Duodenal mucosa (tissue), 2 donors: ENCODE results near the gene FAM131C.
A peak's percentile ranks its signal among the peaks of the same experiment; 100 is the strongest.
"Not testable (repeated sequence)": the region's sequence is repeated elsewhere in the genome, so short reads cannot be mapped to it uniquely, and the experiment has no call there.

Source experiments
- H3K27ac ChIP-seq: one replicate; pipeline ENCODE4 v1.7.0; 2013; ENCODE audit warnings: low read depth, low read length
- H3K27me3 ChIP-seq, 2 donors: one replicate each; pipeline ENCODE4 v1.7.0; 2013; ENCODE audit warnings: low read length in 2 of 2, control low read depth in 1 of 2; ENCODE audit not compliant: insufficient read depth in 2 of 2, control insufficient read depth in 1 of 2
- H3K36me3 ChIP-seq, 2 donors: one replicate each; pipeline ENCODE4 v1.7.0; 2013; ENCODE audit warnings: low read length in 2 of 2, control low read depth in 1 of 2; ENCODE audit not compliant: insufficient read depth in 2 of 2, control insufficient read depth in 1 of 2
- H3K4me1 ChIP-seq, 2 donors: one replicate each; pipeline ENCODE4 v1.7.0; 2013; ENCODE audit warnings: low read length in 2 of 2, control low read depth in 1 of 2; ENCODE audit not compliant: insufficient read depth in 2 of 2, control insufficient read depth in 1 of 2
- H3K4me3 ChIP-seq, 2 donors: one replicate each; pipeline ENCODE4 v1.7.0; 2013; ENCODE audit warnings: low read length in 2 of 2, low read depth in 1 of 2
- H3K9ac ChIP-seq, 2 donors: one replicate each; pipeline ENCODE4 v1.7.0; 2013; ENCODE audit warnings: low read length in 2 of 2, low read depth in 1 of 2
- H3K9me3 ChIP-seq, 2 donors: one replicate each; pipeline ENCODE4 v1.7.0; 2013; ENCODE audit warnings: low read length in 2 of 2, control low read depth in 1 of 2; ENCODE audit not compliant: control insufficient read depth in 1 of 2

The FAM131C gene

DNA sequence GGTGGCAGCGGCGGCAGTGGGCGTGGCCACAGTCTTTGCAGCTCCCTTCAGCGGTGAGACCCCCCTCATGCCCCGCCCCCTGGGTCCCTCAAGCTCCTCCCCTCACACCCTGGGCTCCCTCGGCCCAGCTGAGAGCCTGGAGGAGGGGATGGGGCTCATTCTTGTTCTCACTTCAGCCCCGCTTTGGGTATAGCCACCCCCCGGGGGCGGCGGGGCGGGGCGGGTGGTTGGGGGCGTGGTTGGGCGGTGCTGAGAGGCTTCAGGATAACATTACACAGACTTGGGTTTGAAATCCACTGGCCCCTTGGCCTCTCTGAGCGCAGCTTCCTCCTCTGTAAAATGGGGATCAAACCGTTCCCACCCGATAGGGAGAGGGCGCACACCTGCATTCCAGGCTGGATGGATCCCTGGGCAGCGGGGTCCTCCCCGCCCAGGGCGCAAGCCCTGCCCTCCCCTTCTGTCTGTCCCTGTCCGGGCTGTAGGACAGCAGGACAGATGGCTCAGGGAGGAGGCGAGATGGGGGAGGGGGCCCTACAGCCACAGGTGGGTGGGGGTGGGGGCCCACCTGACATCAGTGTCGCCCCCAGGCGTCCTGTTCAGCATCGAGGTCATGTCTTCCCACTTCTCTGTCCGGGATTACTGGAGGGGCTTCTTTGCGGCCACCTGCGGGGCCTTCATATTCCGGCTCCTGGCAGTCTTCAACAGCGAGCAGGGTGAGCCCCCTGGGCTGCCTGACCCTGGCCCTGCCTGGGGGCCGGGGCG is 46.5 kb downstream of the FAM131C start:
- peaks cover 3 to 9% of the 10 kb centered on the region in 2 donors for H3K27me3 ChIP-seq
- H3K4me3 ChIP-seq: no peak overlapping the region
- no peaks in the 10 kb centered on the region for H3K4me1 ChIP-seq
- H3K36me3 ChIP-seq: no peaks in the 10 kb centered on the region
- no peak overlapping the region for H3K9ac ChIP-seq
- no peak overlapping the region for H3K27ac ChIP-seq
- no peaks in the 10 kb centered on the region for H3K9me3 ChIP-seq

DNA sequence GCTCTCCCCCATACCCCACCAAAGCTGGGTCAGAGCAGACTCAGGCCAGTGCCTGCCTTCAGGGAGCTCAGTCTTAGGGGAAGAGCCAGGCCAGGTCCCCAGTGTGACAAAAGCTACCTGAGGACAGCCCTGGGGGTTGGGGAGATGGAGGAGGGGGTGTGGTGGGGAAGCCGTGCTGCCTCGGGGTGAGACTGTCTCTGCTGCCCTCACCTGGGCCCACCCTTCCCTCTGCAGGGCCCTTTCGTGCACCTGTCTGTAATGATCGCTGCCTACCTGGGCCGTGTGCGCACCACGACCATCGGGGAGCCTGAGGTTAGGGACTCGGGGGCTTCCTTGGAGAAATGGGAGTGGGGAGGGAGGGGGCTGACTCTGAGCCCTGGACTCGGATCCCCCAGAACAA is 47.1 kb downstream of the FAM131C start:
- H3K4me1 ChIP-seq, H3K9ac ChIP-seq, H3K27ac ChIP-seq, H3K36me3 ChIP-seq, H3K4me3 ChIP-seq, H3K27me3 ChIP-seq, H3K9me3 ChIP-seq: not testable (repeated sequence)

DNA sequence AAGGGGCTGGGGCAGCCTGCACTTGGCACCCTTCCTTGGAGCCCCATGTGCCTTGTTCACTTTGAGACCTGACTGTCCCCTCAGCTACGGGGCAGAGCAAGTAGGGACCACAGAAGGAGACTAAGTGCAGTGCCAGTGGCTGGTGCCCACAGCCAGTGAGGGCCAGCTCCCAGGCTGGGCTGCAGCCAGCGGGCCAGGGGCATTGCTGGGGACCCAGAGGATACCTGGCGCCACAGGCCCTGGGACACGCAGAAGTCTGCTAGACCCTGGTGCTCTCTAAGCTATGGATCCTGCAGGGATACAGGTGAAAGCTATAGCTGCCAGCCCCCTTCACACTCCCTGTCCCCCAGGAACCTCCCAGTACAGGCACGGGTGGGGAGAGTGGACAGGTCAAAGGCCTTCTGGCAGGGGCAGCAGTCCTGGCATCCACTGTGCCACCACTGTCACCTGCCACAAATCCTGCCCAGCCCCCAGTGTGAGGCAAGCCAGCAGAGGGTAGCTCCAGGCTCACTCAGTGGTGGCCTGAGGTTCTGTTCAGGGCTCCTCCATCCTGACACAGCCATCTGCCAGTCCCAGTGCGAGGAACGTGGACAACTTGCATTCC is 50.3 kb downstream of the FAM131C start:
- Histone ChIP-seq H3K9me3 (no peaks in the 10 kb centered on the region), H3K4me1 (peaks cover 0 to 2% of the 10 kb centered on the region in 2 donors), H3K9ac (no peak overlapping the region), H3K27me3 (peaks cover 3 to 4% of the 10 kb centered on the region in 2 donors), H3K27ac (no peak overlapping the region), H3K4me3 (no peak overlapping the region), H3K36me3 (no peaks in the 10 kb centered on the region)

DNA sequence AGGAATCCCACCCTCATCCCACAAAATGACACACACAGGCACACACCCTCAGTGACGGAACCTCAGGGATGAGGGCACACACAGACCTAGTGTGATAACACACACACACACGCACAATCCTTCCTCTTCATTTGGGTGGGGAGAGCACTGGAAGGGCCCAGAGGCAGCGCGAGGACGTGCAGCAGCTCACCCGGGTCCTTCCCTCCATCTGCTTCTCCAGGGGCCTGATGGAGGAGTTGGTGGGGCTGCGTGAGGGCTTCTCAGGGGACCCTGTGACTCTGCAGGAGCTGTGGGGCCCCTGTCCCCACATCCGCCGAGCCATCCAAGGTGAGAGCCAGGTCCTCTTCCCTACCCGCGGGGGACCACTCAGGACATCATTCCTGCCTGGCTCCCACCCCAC is 51.1 kb downstream of the FAM131C start:
- Histone ChIP-seq H3K27me3 (peaks cover 0 to 3% of the 10 kb centered on the region in 2 donors), H3K27ac (no peak overlapping the region), H3K36me3 (no peaks in the 10 kb centered on the region), H3K4me1 (peaks cover 0 to 6% of the 10 kb centered on the region in 2 donors), H3K4me3 (no peak overlapping the region), H3K9ac (no peak overlapping the region), H3K9me3 (no peaks in the 10 kb centered on the region)

DNA sequence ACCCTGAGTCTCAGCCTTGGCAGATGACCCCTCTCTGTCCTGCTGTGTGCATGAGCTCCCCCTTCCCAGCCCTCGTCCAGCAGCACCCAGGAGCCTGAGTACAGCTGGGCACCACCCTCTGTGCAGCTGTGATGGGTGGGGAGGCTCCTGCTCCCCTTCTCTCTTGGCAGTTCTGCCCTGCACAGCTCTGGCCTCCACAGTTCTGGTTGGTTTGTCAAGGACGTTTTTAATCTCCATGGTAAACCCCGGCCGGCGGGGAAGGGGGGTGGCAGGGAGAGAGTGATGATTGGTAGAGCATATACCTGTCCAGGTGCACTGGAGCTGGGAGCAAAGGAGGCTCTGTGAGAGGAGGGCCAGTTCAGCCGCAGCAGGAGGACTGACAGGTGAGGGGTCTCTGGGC is 51.8 kb downstream of the FAM131C start, which contains the start of gene CLCNKA:
Gene CLCNKA, plus strand, starts transcription at position 356 of the 400 bp plus-strand sequence. CDS start 584 bp downstream, outside the sequence.
- no peaks in the 10 kb centered on the region for H3K27me3 ChIP-seq
- no peaks in the 10 kb centered on the region for H3K36me3 ChIP-seq
- H3K4me3 ChIP-seq: no peak within 1 kb of the TSS
- H3K9me3 ChIP-seq: no peaks in the 10 kb centered on the region
- no peak within 1 kb of the TSS for H3K9ac ChIP-seq
- peaks cover 0 to 6% of the 10 kb centered on the region in 2 donors for H3K4me1 ChIP-seq
- peak within 1 kb of the TSS; percentile 18 for H3K27ac ChIP-seq

DNA sequence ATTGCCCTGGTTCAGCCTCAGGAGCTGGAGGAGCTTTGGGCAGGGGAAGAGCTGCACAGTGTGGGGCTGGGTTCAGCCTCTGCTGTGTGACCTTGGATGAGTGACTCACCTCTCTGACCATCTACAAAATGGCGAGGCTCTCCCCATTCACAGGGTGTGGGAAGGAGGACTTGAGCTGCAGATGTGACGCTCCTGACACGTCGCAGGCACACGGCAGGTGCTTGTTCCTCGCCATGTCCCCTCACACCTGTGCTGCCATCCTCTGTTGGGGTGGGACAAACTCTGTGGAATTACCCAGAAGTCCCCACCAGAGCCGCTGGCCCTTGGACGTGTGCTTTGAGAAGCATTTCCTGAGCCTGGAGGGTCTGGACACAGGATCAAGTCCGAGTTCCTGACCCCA is 52.6 kb downstream of the FAM131C start:
- H3K27ac ChIP-seq: peak overlapping the region; percentile 10
- H3K9ac ChIP-seq: not testable (repeated sequence)

DNA sequence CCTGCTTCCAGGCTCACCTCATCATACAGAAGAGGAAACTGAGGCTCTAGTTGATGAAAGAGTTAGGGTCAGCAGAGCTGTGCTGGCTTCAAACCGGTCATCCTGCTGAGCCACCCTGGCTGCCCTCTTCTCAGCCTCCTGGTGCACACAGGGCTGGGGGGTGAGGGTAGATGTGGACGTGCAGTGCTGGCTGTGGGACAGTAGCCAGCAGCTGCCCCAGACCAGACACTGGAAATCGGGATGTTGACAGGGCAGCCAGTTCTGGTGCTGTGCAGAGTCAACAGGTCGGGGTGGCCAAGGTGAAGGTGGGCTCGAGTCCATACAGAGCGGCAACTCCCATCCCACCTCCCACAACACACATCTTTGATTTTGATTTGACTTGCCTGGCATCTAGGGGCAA is 53.1 kb downstream of the FAM131C start:
- Histone ChIP-seq H3K4me1 (peaks cover 0 to 6% of the 10 kb centered on the region in 2 donors), H3K9me3 (no peaks in the 10 kb centered on the region), H3K36me3 (no peaks in the 10 kb centered on the region), H3K27me3 (no peaks in the 10 kb centered on the region), H3K27ac (no peak overlapping the region), H3K9ac (no peak overlapping the region), H3K4me3 (no peak overlapping the region)

More for the DNA sequence above, 52.6 kb downstream of the FAM131C start:
- not testable (repeated sequence) for H3K4me1 ChIP-seq, H3K4me3 ChIP-seq, H3K9me3 ChIP-seq, H3K36me3 ChIP-seq, H3K27me3 ChIP-seq

DNA sequence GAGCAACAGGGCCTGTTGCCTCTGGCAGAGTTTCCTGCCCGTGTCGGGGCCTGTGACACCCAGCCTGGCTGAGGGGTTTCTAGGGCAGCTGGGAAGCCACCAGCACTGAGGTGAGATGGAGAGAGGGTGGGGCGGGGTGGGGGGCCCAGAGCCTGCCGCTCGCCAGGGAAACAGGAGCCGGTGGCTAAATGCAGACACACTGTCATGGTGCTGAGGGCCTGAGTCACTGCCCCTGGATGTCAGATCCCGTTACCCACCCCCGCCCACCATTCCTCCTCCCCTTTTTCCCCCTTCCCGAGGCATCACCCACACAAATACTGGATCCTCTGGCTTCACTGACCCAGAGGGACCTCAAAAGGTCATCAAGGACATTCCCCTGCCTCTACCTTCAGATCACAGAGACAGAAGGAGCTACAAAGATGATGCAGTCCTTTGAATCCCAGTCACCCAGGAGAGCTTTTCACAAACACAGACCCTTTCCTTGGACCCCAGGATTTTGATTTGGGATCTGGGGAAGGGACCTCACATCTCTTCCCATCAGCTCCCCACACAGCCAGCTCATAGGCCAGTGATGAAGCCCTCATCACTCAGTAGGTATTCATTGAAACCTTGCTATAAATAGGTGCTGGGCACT is 53.7 kb downstream of the FAM131C start:
- peak overlapping the region; percentile 36 for H3K27ac ChIP-seq
- no peak overlapping the region for H3K9ac ChIP-seq
- no peak overlapping the region for H3K4me3 ChIP-seq
- no peaks in the 10 kb centered on the region for H3K27me3 ChIP-seq
- H3K4me1 ChIP-seq: peaks cover 0 to 6% of the 10 kb centered on the region in 2 donors
- H3K36me3 ChIP-seq: no peaks in the 10 kb centered on the region
- no peaks in the 10 kb centered on the region for H3K9me3 ChIP-seq

DNA sequence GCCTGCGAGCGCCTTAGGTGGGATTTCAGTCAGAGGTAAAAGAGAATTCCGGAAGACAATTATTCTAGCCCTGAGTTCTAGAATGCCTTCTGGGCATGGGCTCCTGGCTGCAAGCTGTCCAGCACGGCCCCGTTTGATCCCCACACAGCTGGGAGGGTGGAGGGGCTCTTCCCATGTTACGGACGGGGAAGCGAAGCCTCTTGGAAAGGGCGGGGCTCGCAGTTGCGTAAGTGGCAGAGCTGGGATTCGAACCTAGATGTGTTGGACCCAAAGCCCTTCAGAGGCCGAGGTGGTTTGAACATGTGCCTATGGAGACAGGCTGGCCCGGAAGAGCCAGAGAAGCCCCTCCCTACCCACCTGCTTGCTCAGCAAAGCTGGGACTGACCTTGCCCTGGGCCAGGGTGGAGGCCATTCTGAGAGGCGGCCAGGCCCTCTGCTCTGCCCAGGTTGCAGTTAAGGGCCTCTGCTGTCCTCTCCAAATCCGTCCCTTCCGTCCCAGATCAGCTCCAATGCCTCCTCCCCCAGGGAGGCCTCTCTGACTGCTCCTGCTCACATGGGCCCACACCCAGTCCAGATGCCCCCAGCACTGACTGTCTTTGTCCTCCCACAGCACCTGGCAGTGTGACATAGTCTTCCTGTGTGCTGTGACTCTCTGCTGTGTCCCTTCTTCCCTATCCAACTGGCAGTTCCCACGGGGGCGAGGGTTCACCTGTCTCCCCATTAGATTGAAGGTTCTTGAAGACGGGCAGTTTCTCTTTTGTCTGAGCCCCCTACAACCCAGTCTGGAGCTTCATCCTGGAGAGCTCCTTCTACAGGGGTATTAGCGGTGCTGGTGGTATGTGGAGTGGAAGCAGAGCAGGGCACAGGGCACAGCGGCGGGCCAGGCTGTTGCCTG is 54.5 kb downstream of the FAM131C start:
- Histone ChIP-seq H3K27me3 (no peaks in the 10 kb centered on the region), H3K4me3 (no peak overlapping the region), H3K4me1 (peaks cover 0 to 6% of the 10 kb centered on the region in 2 donors), H3K27ac (peak overlapping the region; percentile 36), H3K36me3 (no peaks in the 10 kb centered on the region), H3K9ac (peak overlapping the region in 1 of 2 donors; percentile 33), H3K9me3 (no peaks in the 10 kb centered on the region)
